ENCODE data around the gene UBTD1.

The UBTD1 gene

GRCh38 chr10:97547962-97548361 lies 49.2 kb downstream of the UBTD1 start:
- Histone ChIP-seq H3K14ac (ENCODE audit: low read length) (no peak overlapping the region), H2AK5ac (ENCODE audit: low read length) (no peak overlapping the region), H3K79me2 (ENCODE audit: control insufficient read depth, insufficient read depth, low read length, poor library complexity) (peaks cover 2% of the 10 kb centered on the region), H3K4me1 (ENCODE audit: control insufficient read depth in 1 of 2, insufficient read depth in 2 of 2, low read length in 2 of 2) (peaks cover 40% of the 10 kb centered on the region in 2 experiments), H3K4me3 (ENCODE audit: low read depth, low read length) (no peak overlapping the region), H4K8ac (ENCODE audit: low read depth, low read length) (no peak overlapping the region), H4K12ac (ENCODE audit: low read depth, low read length) (no peak overlapping the region), H3K23ac (ENCODE audit: low read length) (peak overlapping the region; percentile 29), H3K79me1 (ENCODE audit: low read length) (peaks cover 24% of the 10 kb centered on the region), H2AFZ (ENCODE audit: insufficient read depth, low read length, poor library complexity) (no peak overlapping the region), H3K4ac (ENCODE audit: low read depth, low read length) (no peak overlapping the region), H2BK120ac (ENCODE audit: insufficient read depth, low read length, poor library complexity) (no peak overlapping the region), H3K27me3 (ENCODE audit: insufficient read depth, low read length) (no peaks in the 10 kb centered on the region), H2BK12ac (ENCODE audit: low read length) (no peak overlapping the region), H3K36me3 (ENCODE audit: control insufficient read depth in 1 of 2, insufficient read depth in 2 of 2, low read length in 2 of 2) (no peaks in the 10 kb centered on the region), H3K9me3 (ENCODE audit: insufficient read depth, low read depth, low read length) (no peaks in the 10 kb centered on the region), H3K27ac (ENCODE audit: low read depth, low read length) (no peak overlapping the region), H4K91ac (ENCODE audit: low read depth, low read length) (peak overlapping the region; percentile 39), H3K18ac (ENCODE audit: low read length) (no peak overlapping the region), H3K4me2 (ENCODE audit: low read length) (no peak overlapping the region), H3K9ac (ENCODE audit: low read length) (no peak overlapping the region), H2BK5ac (ENCODE audit: low read depth, low read length, poor library complexity) (no peak overlapping the region)
- DNase-seq = no peak
- no CpG with 5 or more reads among the region's 4 CpGs for WGBS (ENCODE audit: extremely low coverage, insufficient coverage, insufficient read length)

- DNase-seq = no peak
- Histone ChIP-seq H4K12ac (ENCODE audit: low read depth, low read length) (no peak overlapping the region), H3K4me3 (ENCODE audit: low read depth, low read length) (peak overlapping the region; percentile 26), H3K18ac (ENCODE audit: low read length) (no peak overlapping the region), H3K27ac (ENCODE audit: low read depth, low read length) (peak overlapping the region; percentile 83), H3K27me3 (ENCODE audit: insufficient read depth, low read length) (no peaks in the 10 kb centered on the region), H2BK120ac (ENCODE audit: insufficient read depth, low read length, poor library complexity) (peak overlapping the region; percentile 2), H2AK5ac (ENCODE audit: low read length) (peak overlapping the region; percentile 28), H3K9me3 (ENCODE audit: insufficient read depth, low read depth, low read length) (no peaks in the 10 kb centered on the region), H2AFZ (ENCODE audit: insufficient read depth, low read length, poor library complexity) (no peak overlapping the region), H3K4me2 (ENCODE audit: low read length) (no peak overlapping the region), H3K4me1 (ENCODE audit: control insufficient read depth in 1 of 2, insufficient read depth in 2 of 2, low read length in 2 of 2) (peaks cover 31 to 37% of the 10 kb centered on the region in 2 experiments), H3K4ac (ENCODE audit: low read depth, low read length) (peak overlapping the region; percentile 42), H4K8ac (ENCODE audit: low read depth, low read length) (peak overlapping the region; percentile 41), H3K79me2 (ENCODE audit: control insufficient read depth, insufficient read depth, low read length, poor library complexity) (peaks cover 2% of the 10 kb centered on the region), H4K91ac (ENCODE audit: low read depth, low read length) (peak overlapping the region; percentile 96), H2BK5ac (ENCODE audit: low read depth, low read length, poor library complexity) (no peak overlapping the region), H2BK12ac (ENCODE audit: low read length) (peak overlapping the region; percentile 67), H3K79me1 (ENCODE audit: low read length) (peaks cover 24% of the 10 kb centered on the region), H3K36me3 (ENCODE audit: control insufficient read depth in 1 of 2, insufficient read depth in 2 of 2, low read length in 2 of 2) (no peaks in the 10 kb centered on the region), H3K9ac (ENCODE audit: low read length) (no peak overlapping the region), H3K14ac (ENCODE audit: low read length) (peak overlapping the region; percentile 47), H3K23ac (ENCODE audit: low read length) (no peak overlapping the region)
- no CpG with 5 or more reads among the region's 13 CpGs for WGBS (ENCODE audit: extremely low coverage, insufficient coverage, insufficient read length)
Observed at GRCh38 chr10:97548828-97549455, 50.2 kb downstream of the UBTD1 start.

DNA sequence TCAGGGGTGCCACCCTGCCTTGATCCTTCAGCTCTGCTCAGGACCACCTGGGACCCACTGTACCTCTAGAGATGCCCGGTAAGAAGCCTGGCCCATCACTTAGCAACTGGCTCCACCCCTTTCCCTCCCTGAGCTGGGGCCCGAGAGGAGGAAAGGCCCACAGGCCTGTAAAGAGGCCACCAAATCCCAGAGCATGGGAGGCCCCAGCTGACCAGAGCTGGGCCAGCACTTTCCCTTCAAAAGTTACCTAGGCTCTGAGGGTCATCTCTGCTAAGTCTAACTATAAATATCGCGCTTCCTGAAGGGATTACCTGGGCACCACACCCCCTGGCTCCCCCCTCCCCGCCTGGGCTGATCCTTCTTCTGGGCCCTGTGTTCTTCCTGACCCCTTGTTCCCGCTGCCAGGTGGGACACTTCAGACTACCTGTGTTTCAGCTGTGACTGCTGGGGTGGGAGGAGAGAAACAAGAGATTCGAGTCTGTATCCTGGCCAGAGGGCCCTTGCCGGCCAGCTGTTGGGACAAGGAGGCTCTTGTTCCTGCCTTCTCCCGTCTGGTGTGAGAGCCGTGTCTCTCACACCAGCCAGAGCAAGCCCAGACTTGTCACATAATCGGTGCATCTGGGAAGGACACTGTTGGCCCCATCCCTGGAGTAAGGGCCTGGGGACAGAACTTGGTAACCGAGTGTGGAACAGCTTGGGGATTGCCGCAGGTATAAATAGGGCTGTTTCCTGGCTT lies 51.0 kb downstream of the UBTD1 start:
- H3K4me1 ChIP-seq (ENCODE audit: control insufficient read depth in 1 of 2, insufficient read depth in 2 of 2, low read length in 2 of 2) = peaks cover 31 to 37% of the 10 kb centered on the region in 2 experiments
- peak overlapping the region; percentile 83 for H3K27ac ChIP-seq (ENCODE audit: low read depth, low read length)
- peak overlapping the region; percentile 6 for H4K12ac ChIP-seq (ENCODE audit: low read depth, low read length)
- no peak overlapping the region for H3K9ac ChIP-seq (ENCODE audit: low read length)
- no peak overlapping the region for H2AK5ac ChIP-seq (ENCODE audit: low read length)
- WGBS (ENCODE audit: extremely low coverage, insufficient coverage, insufficient read length) = no CpG with 5 or more reads among the region's 13 CpGs
- no peaks in the 10 kb centered on the region for H3K9me3 ChIP-seq (ENCODE audit: insufficient read depth, low read depth, low read length)
- H2BK12ac ChIP-seq (ENCODE audit: low read length) = peak overlapping the region; percentile 41
- peaks cover 24% of the 10 kb centered on the region for H3K79me1 ChIP-seq (ENCODE audit: low read length)
- H3K4me3 ChIP-seq (ENCODE audit: low read depth, low read length) = no peak overlapping the region
- peak overlapping the region; percentile 46 for H2AFZ ChIP-seq (ENCODE audit: insufficient read depth, low read length, poor library complexity)
- no peaks in the 10 kb centered on the region for H3K36me3 ChIP-seq (ENCODE audit: control insufficient read depth in 1 of 2, insufficient read depth in 2 of 2, low read length in 2 of 2)
- H3K23ac ChIP-seq (ENCODE audit: low read length) = no peak overlapping the region
- no peak overlapping the region for H3K4me2 ChIP-seq (ENCODE audit: low read length)
- peak overlapping the region; percentile 79 for H4K8ac ChIP-seq (ENCODE audit: low read depth, low read length)
- DNase-seq = peak; percentile 46 to 57
- peak overlapping the region; percentile 96 for H4K91ac ChIP-seq (ENCODE audit: low read depth, low read length)
- H2BK120ac ChIP-seq (ENCODE audit: insufficient read depth, low read length, poor library complexity) = peak overlapping the region; percentile 90
- H2BK5ac ChIP-seq (ENCODE audit: low read depth, low read length, poor library complexity) = peak overlapping the region; percentile 74
- peak overlapping the region; percentile 81 for H3K14ac ChIP-seq (ENCODE audit: low read length)
- peaks cover 2% of the 10 kb centered on the region for H3K79me2 ChIP-seq (ENCODE audit: control insufficient read depth, insufficient read depth, low read length, poor library complexity)
- no peaks in the 10 kb centered on the region for H3K27me3 ChIP-seq (ENCODE audit: insufficient read depth, low read length)
- peak overlapping the region; percentile 52 for H3K18ac ChIP-seq (ENCODE audit: low read length)
- no peak overlapping the region for H3K4ac ChIP-seq (ENCODE audit: low read depth, low read length)

DNA sequence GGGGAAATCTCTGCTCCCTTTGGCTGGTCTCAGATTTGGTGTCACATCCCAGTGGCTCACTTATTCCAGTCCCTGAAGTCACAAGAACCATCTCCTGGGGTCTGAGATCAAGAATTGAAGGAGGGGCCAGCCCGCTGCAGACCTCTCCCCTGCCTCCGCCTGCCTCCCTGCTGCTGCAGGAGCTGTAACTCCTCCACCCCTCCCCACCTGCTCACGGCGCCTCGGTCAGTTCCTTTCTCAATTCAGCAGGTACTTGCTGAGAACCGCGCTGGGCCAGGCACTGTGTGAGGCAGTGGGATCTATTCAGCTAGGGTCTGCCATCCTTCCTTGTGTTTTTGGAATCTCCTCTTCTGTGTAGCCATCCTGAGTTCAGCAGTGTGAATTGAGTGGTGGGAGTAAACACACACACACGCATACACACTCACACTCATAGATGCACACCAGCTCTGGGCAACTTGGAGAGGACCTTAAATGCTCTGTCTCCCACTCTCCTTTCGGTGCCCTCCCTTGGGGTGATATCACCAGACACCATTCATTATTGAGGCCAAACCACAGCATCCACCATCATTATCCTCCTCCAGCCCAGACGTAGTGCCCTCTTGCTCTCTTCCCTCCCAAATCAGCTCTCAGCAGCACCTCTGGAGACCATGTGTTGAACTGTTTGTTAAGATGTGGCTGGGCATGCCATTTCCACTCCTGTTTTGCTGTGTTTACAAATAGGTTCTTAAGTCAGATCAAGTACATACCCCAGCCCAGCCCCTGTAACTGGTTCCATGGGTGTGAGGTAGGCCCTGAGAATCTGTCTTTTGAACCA lies 51.8 kb downstream of the UBTD1 start:
- no peak overlapping the region for H4K12ac ChIP-seq (ENCODE audit: low read depth, low read length)
- H2AK5ac ChIP-seq (ENCODE audit: low read length) = peak overlapping the region; percentile 8
- peak overlapping the region; percentile 69 for H3K14ac ChIP-seq (ENCODE audit: low read length)
- H3K79me1 ChIP-seq (ENCODE audit: low read length) = peaks cover 24% of the 10 kb centered on the region
- H3K9me3 ChIP-seq (ENCODE audit: insufficient read depth, low read depth, low read length) = no peaks in the 10 kb centered on the region
- no peaks in the 10 kb centered on the region for H3K27me3 ChIP-seq (ENCODE audit: insufficient read depth, low read length)
- H2BK120ac ChIP-seq (ENCODE audit: insufficient read depth, low read length, poor library complexity) = peak overlapping the region; percentile 49
- WGBS (ENCODE audit: extremely low coverage, insufficient coverage, insufficient read length) = no CpG with 5 or more reads among the region's 10 CpGs
- H3K4me3 ChIP-seq (ENCODE audit: low read depth, low read length) = no peak overlapping the region
- no peak overlapping the region for H3K9ac ChIP-seq (ENCODE audit: low read length)
- H4K8ac ChIP-seq (ENCODE audit: low read depth, low read length) = peak overlapping the region; percentile 79
- no peak for DNase-seq
- H3K36me3 ChIP-seq (ENCODE audit: control insufficient read depth in 1 of 2, insufficient read depth in 2 of 2, low read length in 2 of 2) = no peaks in the 10 kb centered on the region
- peak overlapping the region; percentile 31 for H2BK12ac ChIP-seq (ENCODE audit: low read length)
- peaks cover 2% of the 10 kb centered on the region for H3K79me2 ChIP-seq (ENCODE audit: control insufficient read depth, insufficient read depth, low read length, poor library complexity)
- peak overlapping the region; percentile 83 for H3K27ac ChIP-seq (ENCODE audit: low read depth, low read length)
- H3K18ac ChIP-seq (ENCODE audit: low read length) = peak overlapping the region; percentile 52
- no peak overlapping the region for H3K4me2 ChIP-seq (ENCODE audit: low read length)
- peaks cover 31 to 37% of the 10 kb centered on the region in 2 experiments for H3K4me1 ChIP-seq (ENCODE audit: control insufficient read depth in 1 of 2, insufficient read depth in 2 of 2, low read length in 2 of 2)
- H2AFZ ChIP-seq (ENCODE audit: insufficient read depth, low read length, poor library complexity) = no peak overlapping the region
- H3K23ac ChIP-seq (ENCODE audit: low read length) = no peak overlapping the region
- peak overlapping the region; percentile 96 for H4K91ac ChIP-seq (ENCODE audit: low read depth, low read length)
- H3K4ac ChIP-seq (ENCODE audit: low read depth, low read length) = peak overlapping the region; percentile 17
- peak overlapping the region; percentile 74 for H2BK5ac ChIP-seq (ENCODE audit: low read depth, low read length, poor library complexity)
